DOHH2 (cell line): ENCODE data around the gene SCAPER.

Experiments used
- H3F3A ChIP-seq: fragments of 200-600 bp; sonication (generic), shearing (Covaris generic); 2 replicates; pipeline ENCODE4 v1.6.0; 2016; ENCODE audit warnings: antibody characterized with exemption, mild to moderate bottlenecking; ENCODE audit not compliant: control insufficient read depth, insufficient read depth
- H3K27ac ChIP-seq: fragments of 200-600 bp; sonication (generic); 2 replicates; pipeline ENCODE4 v1.5.1; 2014; ENCODE audit warnings: low read depth, mild to moderate bottlenecking, low read length, moderate library complexity
- H3K27me3 ChIP-seq: fragments of 200-600 bp; sonication (generic); 2 replicates; pipeline ENCODE4 v1.6.1; 2014; ENCODE audit warnings: mild to moderate bottlenecking, low read length, mixed read lengths; ENCODE audit not compliant: control insufficient read depth
- H3K36me3 ChIP-seq: fragments of 200-600 bp; sonication (generic); 2 replicates; pipeline ENCODE4 v1.6.1; 2014; ENCODE audit warnings: mild to moderate bottlenecking, low read length, moderate library complexity, mixed read lengths; ENCODE audit not compliant: control insufficient read depth
- H3K4me1 ChIP-seq: fragments of 200-600 bp; sonication (generic); 2 replicates; pipeline ENCODE4 v1.6.1; 2014; ENCODE audit warnings: mild to moderate bottlenecking, low read length, mixed read lengths; ENCODE audit not compliant: control insufficient read depth
- H3K4me2 ChIP-seq: fragments of 200-600 bp; sonication (generic); 2 replicates; pipeline ENCODE4 v1.6.0; 2014; ENCODE audit warnings: mild to moderate bottlenecking, low read length, moderate library complexity
- H3K4me3 ChIP-seq: fragments of 200-600 bp; sonication (generic); 2 replicates; pipeline ENCODE4 v1.5.1; 2014; ENCODE audit warnings: mild to moderate bottlenecking, low read length, mixed read lengths
- H3K79me2 ChIP-seq: fragments of 200-600 bp; sonication (generic); 2 replicates; pipeline ENCODE4 v1.6.1; 2014; ENCODE audit warnings: mild to moderate bottlenecking, low read length, mixed read lengths; ENCODE audit not compliant: control insufficient read depth
- H3K9me2 ChIP-seq: fragments of 200-600 bp; sonication (generic); replicated peaks from 2 replicates; pipeline ENCODE4 v1.6.1; 2014; ENCODE audit warnings: mild to moderate bottlenecking, low read length, mixed read lengths; ENCODE audit not compliant: control insufficient read depth
- H3K9me3 ChIP-seq: fragments of 200-600 bp; sonication (generic); 2 replicates; pipeline ENCODE4 v1.6.1; 2014; ENCODE audit warnings: antibody characterized with exemption, low read length, mixed read lengths; ENCODE audit not compliant: control insufficient read depth, insufficient read depth
- H4K20me1 ChIP-seq: fragments of 200-600 bp; sonication (generic); 2 replicates; pipeline ENCODE4 v1.6.0; 2014; ENCODE audit warnings: low read depth, mild to moderate bottlenecking, antibody characterized with exemption, low read length, moderate library complexity; ENCODE audit not compliant: control insufficient read depth, insufficient read depth
- CTCF ChIP-seq: fragments of 200-600 bp; sonication (generic); IDR thresholded peaks from one replicate; pipeline ENCODE4 v1.5.1; 2014; ENCODE audit warnings: antibody characterized with exemption, mild to moderate bottlenecking, low read depth, low read length; ENCODE audit not compliant: poor library complexity, severe bottlenecking
- EZH2phosphoT487 ChIP-seq: fragments of 200-600 bp; sonication (generic); IDR thresholded peaks from 2 replicates; pipeline ENCODE4 v1.6.1; 2017; ENCODE audit warnings: borderline replicate concordance, mild to moderate bottlenecking, antibody characterized with exemption, low read length, moderate library complexity, mixed read lengths

SCAPER gene

DNA sequence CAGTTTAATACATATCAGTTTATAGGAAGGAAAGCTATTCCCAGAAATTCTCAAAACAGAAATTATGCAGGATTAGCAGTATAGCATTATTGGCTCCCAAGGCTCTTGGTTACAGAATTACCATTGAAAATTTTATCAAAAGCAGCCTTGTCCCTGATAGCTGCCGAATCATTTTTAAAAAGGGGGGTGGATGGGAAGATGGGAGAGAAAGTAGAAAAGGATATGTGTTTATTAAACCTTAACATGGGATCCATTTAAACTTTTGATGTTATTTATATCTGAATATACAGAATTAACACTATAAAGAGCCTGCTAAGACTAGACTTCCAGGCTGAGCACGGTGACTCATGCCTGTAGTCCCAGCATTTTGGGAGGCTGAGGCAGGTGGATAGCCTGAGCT lies 37.2 kb upstream of the SCAPER start:
- Histone ChIP-seq H3K9me3 (no peaks in the 10 kb centered on the region), H3K4me2 (no peak overlapping the region), H3K4me3 (no peak overlapping the region), H3F3A (no peaks in the 10 kb centered on the region), H3K27me3 (no peaks in the 10 kb centered on the region), H4K20me1 (no peaks in the 10 kb centered on the region), H3K9me2 (no peaks in the 10 kb centered on the region), H3K4me1 (peaks cover 10% of the 10 kb centered on the region), H3K36me3 (peaks cover 9% of the 10 kb centered on the region), H3K79me2 (no peaks in the 10 kb centered on the region), H3K27ac (no peak overlapping the region)
- no peak for TF ChIP-seq CTCF
- no peak for TF ChIP-seq EZH2phosphoT487

DNA sequence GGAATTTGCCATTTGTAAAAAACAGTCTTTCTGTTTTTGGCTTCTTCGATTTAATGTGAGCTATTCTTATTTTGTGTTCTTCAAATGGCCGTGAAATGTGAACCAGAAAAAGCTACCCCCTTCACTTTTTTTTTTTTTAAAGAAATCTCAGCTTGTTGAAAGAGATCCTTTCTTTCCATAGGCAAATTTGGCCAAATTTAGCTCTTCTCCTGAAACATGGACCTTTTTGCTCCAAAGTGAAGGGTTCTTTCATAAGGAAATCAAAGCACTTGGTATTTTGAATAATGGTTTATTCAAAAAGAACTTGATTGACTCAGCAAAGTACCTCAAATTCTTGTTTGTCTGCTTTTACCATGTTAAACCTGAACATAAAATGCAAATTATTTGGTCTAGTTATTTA lies 36.5 kb upstream of the SCAPER start:
- Histone ChIP-seq H3K4me2 (no peak overlapping the region), H3K4me1 (peaks cover 3% of the 10 kb centered on the region), H4K20me1 (no peaks in the 10 kb centered on the region), H3K9me3 (no peaks in the 10 kb centered on the region), H3K27me3 (no peaks in the 10 kb centered on the region), H3K79me2 (no peaks in the 10 kb centered on the region), H3K36me3 (peaks cover 14% of the 10 kb centered on the region), H3K9me2 (no peaks in the 10 kb centered on the region), H3K27ac (no peak overlapping the region), H3K4me3 (no peak overlapping the region), H3F3A (no peaks in the 10 kb centered on the region)
- TF ChIP-seq EZH2phosphoT487: no peak
- no peak for TF ChIP-seq CTCF

DNA sequence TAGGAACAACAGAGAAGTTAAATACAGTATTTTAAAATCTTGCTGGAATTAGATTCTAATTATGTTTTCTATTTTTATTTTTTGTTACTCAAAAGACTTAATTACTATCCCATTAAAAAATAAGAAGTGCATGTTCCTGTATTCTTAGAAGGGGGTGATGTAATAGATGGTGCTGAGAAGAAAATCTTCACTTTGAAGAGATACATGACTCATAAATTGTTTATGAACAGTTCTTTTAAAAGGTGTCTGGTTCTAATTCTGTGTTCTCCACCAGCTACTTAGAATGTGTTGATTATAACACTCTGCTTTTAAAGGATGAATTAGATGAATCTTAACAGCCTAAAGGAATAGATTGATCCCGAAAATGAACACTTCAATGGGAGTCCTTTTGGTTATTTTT lies 34.6 kb upstream of the SCAPER start:
- no peak overlapping the region for H3K27ac ChIP-seq
- TF ChIP-seq EZH2phosphoT487 (no peak), CTCF (no peak)
- H3K4me3 ChIP-seq: no peak overlapping the region
- H3K9me2 ChIP-seq: no peaks in the 10 kb centered on the region
- peaks cover 3% of the 10 kb centered on the region; the same call in 1 of the 2 replicates for H3F3A ChIP-seq
- no peaks in the 10 kb centered on the region for H3K79me2 ChIP-seq
- H3K36me3 ChIP-seq: peaks cover 18% of the 10 kb centered on the region
- H3K4me2 ChIP-seq: no peak overlapping the region
- H3K4me1 ChIP-seq: peaks cover 13% of the 10 kb centered on the region
- no peaks in the 10 kb centered on the region for H4K20me1 ChIP-seq
- no peaks in the 10 kb centered on the region for H3K9me3 ChIP-seq
- no peaks in the 10 kb centered on the region for H3K27me3 ChIP-seq

DNA sequence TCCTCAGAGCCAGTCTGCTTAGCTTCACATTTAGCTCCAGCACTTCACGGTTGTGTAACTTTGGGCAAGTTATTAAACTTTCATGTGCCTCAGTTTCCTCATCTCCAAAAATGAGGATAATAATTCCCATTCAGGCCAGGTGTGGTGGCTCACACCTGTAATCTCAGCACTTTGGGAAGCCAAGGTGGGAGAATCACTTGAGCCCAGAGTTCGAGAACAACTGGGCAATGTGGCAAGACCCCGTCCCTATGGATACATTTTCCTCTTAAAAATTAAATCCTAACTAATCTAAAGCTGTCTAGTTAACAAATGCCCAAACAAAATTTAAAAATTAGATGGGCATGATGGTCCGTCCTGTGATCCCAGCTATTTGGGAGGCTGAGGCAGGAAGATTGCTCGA lies 33.6 kb upstream of the SCAPER start:
- TF ChIP-seq CTCF (no peak), EZH2phosphoT487 (no peak)
- Histone ChIP-seq H3K27me3 (no peaks in the 10 kb centered on the region), H3K79me2 (no peaks in the 10 kb centered on the region), H3K9me2 (no peaks in the 10 kb centered on the region), H3K4me1 (peaks cover 18% of the 10 kb centered on the region), H3F3A (peaks cover 3% of the 10 kb centered on the region; the same call in 1 of the 2 replicates), H3K36me3 (peaks cover 23% of the 10 kb centered on the region), H3K4me3 (no peak overlapping the region), H3K27ac (no peak overlapping the region), H3K9me3 (no peaks in the 10 kb centered on the region), H3K4me2 (no peak overlapping the region), H4K20me1 (peaks cover under 1% of the 10 kb centered on the region; the same call in 1 of the 2 replicates)
